T-cell (primary cell): Measurements from ENCODE around the gene BRD4. TPM values are rescaled to one million over a fixed set of nuclear protein-coding genes. Genes with fewer than 3 reads are reported as not detected.

ENCODE experiments used
- ATAC-seq, 4 experiments: fragments of 200-7000 bp in 3 of 4; fragments of 150-1000 bp in 1 of 4; cut with Tn5 transposase; replicated peaks in 1 of 4; 1 replicate in 3 of 4; 2 replicates in 1 of 4; pipeline ENCODE4 v1.10.0; 2021; ENCODE audit warnings: moderate library complexity in 3 of 4, mild to moderate bottlenecking in 2 of 4, moderate number of reproducible peaks in 1 of 4
- CTCF ChIA-PET, 2 donors: fragments of 300-600 bp; sonication (Branson Sonifier 250); formaldehyde crosslinking; loops; one replicate each; lab custom pipeline; 2022; ENCODE audit warnings: antibody characterized with exemption in 2 of 2; lab: Charles Lee
- POLR2A ChIA-PET, 2 donors: fragments of 300-600 bp; sonication (Branson Sonifier 250); formaldehyde crosslinking; loops; one replicate each; lab custom pipeline; 2022; ENCODE audit warnings: antibody characterized with exemption in 2 of 2; lab: Charles Lee
- DNase-seq, 35 experiments: peaks; one replicate each; pipeline versions ENCODE4 v3.0.0 to v3.0.0-alpha.2; 2013 to 2023
- H3K27ac ChIP-seq: one replicate; pipeline ENCODE4 v1.5.1; 2013; ENCODE audit warnings: low read length
- H3K27me3 ChIP-seq, 2 experiments: replicated peaks in 1 of 2; 1 replicate in 1 of 2; 2 replicates in 1 of 2; pipeline versions ENCODE4 v1.6.1 to v1.7.0; 2013; ENCODE audit warnings: low read length in 1 of 2, mixed read lengths in 1 of 2; ENCODE audit not compliant: control insufficient read depth in 2 of 2, insufficient read depth in 2 of 2; ENCODE audit errors: extremely low read depth in 1 of 2
- H3K36me3 ChIP-seq, 2 donors: 1 replicate in 1 of 2; 2 replicates in 1 of 2; pipeline versions ENCODE4 v1.6.1 to v1.7.0; 2013; ENCODE audit warnings: low read length in 1 of 2; ENCODE audit not compliant: control insufficient read depth in 2 of 2, insufficient read depth in 1 of 2; ENCODE audit errors: extremely low read depth in 1 of 2
- H3K4me1 ChIP-seq, 2 experiments: 1 replicate in 1 of 2; 2 replicates in 1 of 2; pipeline versions ENCODE4 v1.6.1 to v1.7.0; 2013; ENCODE audit warnings: low read length in 2 of 2, mixed read lengths in 1 of 2; ENCODE audit not compliant: insufficient read depth in 2 of 2, control insufficient read depth in 1 of 2; ENCODE audit errors: extremely low read depth in 1 of 2
- H3K4me3 ChIP-seq, 2 donors: 1 replicate in 1 of 2; 2 replicates in 1 of 2; pipeline versions ENCODE4 v1.5.1 to v1.7.0; 2013; ENCODE audit warnings: mild to moderate bottlenecking in 2 of 2, low read length in 1 of 2, moderate library complexity in 1 of 2; ENCODE audit not compliant: control insufficient read depth in 1 of 2; ENCODE audit errors: extremely low read depth in 1 of 2
- H3K9me3 ChIP-seq: 2 replicates; pipeline ENCODE4 v1.7.0; 2013
- H3K27ac Mint-ChIP-seq, 2 donors: one replicate each; pipeline ENCODE4 v1.8.0; 2020 to 2021; ENCODE audit warnings: mild to moderate bottlenecking in 2 of 2, mixed read lengths in 2 of 2
- H3K27me3 Mint-ChIP-seq, 2 donors: one replicate each; pipeline ENCODE4 v1.8.0; 2021 to 2022; ENCODE audit warnings: mixed read lengths in 2 of 2
- H3K36me3 Mint-ChIP-seq: one replicate; pipeline ENCODE4 v1.8.0; 2021; ENCODE audit warnings: mixed read lengths
- H3K4me1 Mint-ChIP-seq, 3 donors: one replicate each; pipeline ENCODE4 v1.8.0; 2020 to 2022; ENCODE audit warnings: mixed read lengths in 3 of 3, mild to moderate bottlenecking in 1 of 3
- H3K4me3 Mint-ChIP-seq, 3 donors: one replicate each; pipeline ENCODE4 v1.8.0; 2020 to 2022; ENCODE audit warnings: mild to moderate bottlenecking in 3 of 3, mixed read lengths in 3 of 3, moderate library complexity in 3 of 3
- H3K9me3 Mint-ChIP-seq, 3 donors: one replicate each; pipeline ENCODE4 v1.8.0; 2020 to 2022; ENCODE audit warnings: mixed read lengths in 3 of 3
- WGBS: methylation state at CpG from one replicate; pipeline ENCODE4 v1.1.5; 2013; ENCODE audit warnings: missing lambda C conversion rate; ENCODE audit not compliant: insufficient coverage; 5-methylcytosine and 5-hydroxymethylcytosine counted together
- total RNA-seq, 35 experiments: library from RNA in 6 of 35; stranded (reverse) in 6 of 35; fragments of 120-200 nt in 1 of 35; gene quantifications; one replicate each; pipeline versions ENCODE4 v1.2.1 to v1.2.4 and lab custom pipeline; 2013 to 2026

Gene BRD4
- total RNA-seq, 5 donors from 2014 or later (not counting 1 experiment from before 2014, with no cell fraction given) = 115 to 154 (median 139) TPM

GRCh38 chr19:15253513-15253912 is 78.8 kb downstream of the BRD4 start:
- H3K27ac Mint-ChIP-seq = no peak overlapping the region
- ChIA-PET CTCF (no interaction called here), POLR2A (no interaction called here)
- Histone ChIP-seq H3K36me3 (peaks cover 55 to 99% of the 10 kb centered on the region in 2 donors), H3K4me1 (no peaks in the 10 kb centered on the region), H3K27ac (no peak overlapping the region), H3K27me3 (no peaks in the 10 kb centered on the region), H3K9me3 (no peaks in the 10 kb centered on the region), H3K4me3 (no peak overlapping the region)
- H3K4me3 Mint-ChIP-seq = no peak overlapping the region
- DNase-seq (no peak), ATAC-seq (no peak)
- no peaks in the 10 kb centered on the region for H3K9me3 Mint-ChIP-seq
- WGBS = 93% methylated on average over 11 of the region's 15 CpGs
- peaks cover 0 to 7% (median 0%) of the 10 kb centered on the region in 3 donors for H3K4me1 Mint-ChIP-seq
- peaks cover 57% of the 10 kb centered on the region for H3K36me3 Mint-ChIP-seq
- no peaks in the 10 kb centered on the region for H3K27me3 Mint-ChIP-seq

- peaks cover 0 to 8% (median 0%) of the 10 kb centered on the region in 3 donors for H3K4me1 Mint-ChIP-seq
- Histone ChIP-seq H3K27ac (no peak overlapping the region), H3K27me3 (no peaks in the 10 kb centered on the region), H3K4me1 (no peaks in the 10 kb centered on the region), H3K9me3 (no peaks in the 10 kb centered on the region), H3K36me3 (peaks cover 56 to 99% of the 10 kb centered on the region in 2 donors), H3K4me3 (no peak overlapping the region)
- no peak for DNase-seq
- no peak overlapping the region for H3K27ac Mint-ChIP-seq
- ChIA-PET CTCF (no interaction called here), POLR2A (no interaction called here)
- H3K27me3 Mint-ChIP-seq = no peaks in the 10 kb centered on the region
- peaks cover 59% of the 10 kb centered on the region for H3K36me3 Mint-ChIP-seq
- WGBS = 100% methylated on average over 1 of the region's 7 CpGs
- no peak for ATAC-seq
- H3K4me3 Mint-ChIP-seq = no peak overlapping the region
- H3K9me3 Mint-ChIP-seq = no peaks in the 10 kb centered on the region
Measured at GRCh38 chr19:15253061-15253460, 79.3 kb downstream of the BRD4 start.

- Histone ChIP-seq H3K4me1 (peaks cover 0 to under 1% of the 10 kb centered on the region in 2 experiments), H3K9me3 (no peaks in the 10 kb centered on the region), H3K4me3 (no peak overlapping the region), H3K27ac (no peak overlapping the region), H3K27me3 (no peaks in the 10 kb centered on the region), H3K36me3 (peaks cover 54 to 98% of the 10 kb centered on the region in 2 donors)
- H3K9me3 Mint-ChIP-seq = no peaks in the 10 kb centered on the region
- ATAC-seq (no peak), DNase-seq (no peak)
- WGBS = 79% methylated on average over 3 of the region's 9 CpGs
- no peak overlapping the region for H3K27ac Mint-ChIP-seq
- peaks cover 0 to 8% (median 0%) of the 10 kb centered on the region in 3 donors for H3K4me1 Mint-ChIP-seq
- H3K4me3 Mint-ChIP-seq = no peak overlapping the region
- peaks cover 58% of the 10 kb centered on the region for H3K36me3 Mint-ChIP-seq
- POLR2A ChIA-PET = no interaction called here
- H3K27me3 Mint-ChIP-seq = no peaks in the 10 kb centered on the region
- CTCF ChIA-PET = no interaction called here
Measured at GRCh38 chr19:15252398-15253018, 79.8 kb downstream of the BRD4 start.

- Mint-ChIP-seq H3K36me3 (peaks cover 55% of the 10 kb centered on the region), H3K27ac (no peak overlapping the region), H3K4me3 (no peak overlapping the region), H3K27me3 (no peaks in the 10 kb centered on the region), H3K4me1 (peaks cover 0 to 8% (median 0%) of the 10 kb centered on the region in 3 donors), H3K9me3 (no peaks in the 10 kb centered on the region)
- DNase-seq (no peak), ATAC-seq (no peak)
- Histone ChIP-seq H3K4me1 (peaks cover 0 to 3% of the 10 kb centered on the region in 2 experiments), H3K27me3 (no peaks in the 10 kb centered on the region), H3K9me3 (no peaks in the 10 kb centered on the region), H3K27ac (no peak overlapping the region), H3K36me3 (peaks cover 54 to 97% of the 10 kb centered on the region in 2 donors), H3K4me3 (no peak overlapping the region)
- CTCF ChIA-PET = interaction anchor here in 1 of 2 donors (0.6 kb wide), 1 partner anchor 976 kb away, joined by 3 read pairs; no protein-coding TSS in a partner anchor
- WGBS = 98% methylated on average over 6 of the region's 14 CpGs
- POLR2A ChIA-PET = no interaction called here
Measured at GRCh38 chr19:15251749-15252397, 80.5 kb downstream of the BRD4 start.

DNA sequence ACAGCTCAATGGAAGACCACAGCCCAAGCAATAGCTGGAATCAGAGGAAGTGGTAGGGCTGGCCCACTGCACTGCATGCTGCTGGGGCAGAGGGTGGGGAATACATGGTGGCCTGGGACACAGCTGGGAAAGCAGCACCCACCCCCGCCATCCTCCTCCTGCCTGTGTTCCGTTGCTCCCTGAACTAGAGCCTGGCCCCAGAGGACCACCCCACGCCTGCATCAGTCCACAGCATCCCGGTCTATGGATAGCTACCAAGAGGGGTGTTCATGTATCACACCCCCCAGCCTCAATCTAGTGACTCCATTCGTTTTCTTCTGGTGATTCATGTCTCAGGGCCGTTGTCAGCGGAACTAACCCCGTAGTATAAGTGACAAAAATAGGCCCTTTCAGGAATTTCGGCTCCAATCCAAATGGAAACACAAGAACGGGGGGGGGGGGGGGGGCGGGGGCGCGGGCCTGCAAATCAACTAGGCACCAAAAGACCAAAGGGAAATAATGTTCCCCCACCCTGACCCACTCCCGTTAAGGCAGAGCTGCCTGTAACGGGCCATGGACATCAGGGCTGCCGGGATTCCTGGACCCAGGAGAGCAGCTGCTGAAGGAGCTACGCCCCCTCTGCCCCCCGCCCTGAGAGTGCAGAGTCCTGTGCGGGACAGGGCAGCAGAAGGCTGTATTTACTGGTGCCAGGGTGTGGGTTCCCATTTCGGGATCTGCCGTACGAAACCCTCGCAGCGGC is 81.2 kb downstream of the BRD4 start:
- DNase-seq = no peak
- H3K4me1 ChIP-seq = peaks cover 0 to 3% of the 10 kb centered on the region in 2 experiments
- H3K27ac Mint-ChIP-seq = no peak overlapping the region
- peaks cover 0 to 8% (median 0%) of the 10 kb centered on the region in 3 donors for H3K4me1 Mint-ChIP-seq
- CTCF ChIA-PET = interaction anchor here in 1 of 2 donors (0.6 kb wide), 1 partner anchor 976 kb away, joined by 3 read pairs; no protein-coding TSS in a partner anchor
- no peaks in the 10 kb centered on the region for H3K27me3 ChIP-seq
- no peak for ATAC-seq
- no peaks in the 10 kb centered on the region for H3K9me3 ChIP-seq
- H3K36me3 ChIP-seq = peaks cover 49 to 96% of the 10 kb centered on the region in 2 donors
- peaks cover 53% of the 10 kb centered on the region for H3K36me3 Mint-ChIP-seq
- 93% methylated on average over 16 of the region's 24 CpGs for WGBS
- POLR2A ChIA-PET = no interaction called here
- H3K9me3 Mint-ChIP-seq = no peaks in the 10 kb centered on the region
- no peak overlapping the region for H3K27ac ChIP-seq
- no peak overlapping the region for H3K4me3 ChIP-seq
- H3K27me3 Mint-ChIP-seq = no peaks in the 10 kb centered on the region
- no peak overlapping the region for H3K4me3 Mint-ChIP-seq

- 100% methylated on average over 1 of the region's 1 CpG for WGBS
- peaks cover 53% of the 10 kb centered on the region for H3K36me3 Mint-ChIP-seq
- ChIA-PET POLR2A (no interaction called here), CTCF (no interaction called here)
- no peaks in the 10 kb centered on the region for H3K9me3 ChIP-seq
- no peaks in the 10 kb centered on the region for H3K27me3 Mint-ChIP-seq
- H3K4me3 Mint-ChIP-seq = no peak overlapping the region
- H3K27ac Mint-ChIP-seq = no peak overlapping the region
- no peaks in the 10 kb centered on the region for H3K27me3 ChIP-seq
- no peak overlapping the region for H3K4me3 ChIP-seq
- peaks cover 0 to 3% of the 10 kb centered on the region in 2 experiments for H3K4me1 ChIP-seq
- DNase-seq (no peak), ATAC-seq (no peak)
- no peak overlapping the region for H3K27ac ChIP-seq
- H3K9me3 Mint-ChIP-seq = no peaks in the 10 kb centered on the region
- peaks cover 0 to 8% (median 0%) of the 10 kb centered on the region in 3 donors for H3K4me1 Mint-ChIP-seq
- H3K36me3 ChIP-seq = peaks cover 49 to 96% of the 10 kb centered on the region in 2 donors
Measured at GRCh38 chr19:15250640-15250993, 81.7 kb downstream of the BRD4 start.
